HUES6 (cell line): ENCODE results near the gene RNF113A.
"Not testable (repeated sequence)": the region's sequence is repeated elsewhere in the genome, so short reads cannot be mapped to it uniquely, and the experiment has no call there.

Source experiments
- H3K27ac ChIP-seq: 2 replicates; pipeline ENCODE4 v1.7.0; 2013; ENCODE audit warnings: low read depth, mild to moderate bottlenecking, low read length, inconsistent platforms
- H3K27me3 ChIP-seq: 2 replicates; pipeline ENCODE4 v1.6.1; 2013; ENCODE audit warnings: low read length; ENCODE audit not compliant: control insufficient read depth, insufficient read depth
- H3K36me3 ChIP-seq: 2 replicates; pipeline ENCODE4 v1.6.1; 2013; ENCODE audit warnings: low read length; ENCODE audit not compliant: control insufficient read depth, insufficient read depth
- H3K4me1 ChIP-seq: 2 replicates; pipeline ENCODE4 v1.6.1; 2013; ENCODE audit warnings: low read length; ENCODE audit not compliant: control insufficient read depth, insufficient read depth
- H3K4me3 ChIP-seq: 2 replicates; pipeline ENCODE4 v1.5.1; 2013; ENCODE audit warnings: low read depth, low read length
- H3K9ac ChIP-seq: one replicate; pipeline ENCODE4 v1.6.1; 2013; ENCODE audit warnings: mild to moderate bottlenecking, low read length
- H3K9me3 ChIP-seq: 2 replicates; pipeline ENCODE4 v1.6.1; 2013; ENCODE audit warnings: low read depth, low read length; ENCODE audit not compliant: control insufficient read depth, insufficient read depth

The RNF113A gene

GRCh38 chrX:119826399-119826959 lies 45.1 kb downstream of the RNF113A start:
- no peaks in the 10 kb centered on the region for H3K4me1 ChIP-seq
- H3K27ac ChIP-seq: no peak overlapping the region
- peaks cover 22% of the 10 kb centered on the region for H3K36me3 ChIP-seq
- H3K9me3 ChIP-seq: no peaks in the 10 kb centered on the region; the same call in 1 of the 2 replicates
- H3K4me3 ChIP-seq: no peak overlapping the region
- no peaks in the 10 kb centered on the region for H3K27me3 ChIP-seq
- no peak overlapping the region for H3K9ac ChIP-seq

- H3K4me3 ChIP-seq, H3K9me3 ChIP-seq, H3K4me1 ChIP-seq, H3K27me3 ChIP-seq, H3K9ac ChIP-seq, H3K36me3 ChIP-seq, H3K27ac ChIP-seq: not testable (repeated sequence)
Measured at GRCh38 chrX:119824221-119824620, 47.3 kb downstream of the RNF113A start.

- H3K9me3 ChIP-seq, H3K9ac ChIP-seq, H3K36me3 ChIP-seq, H3K4me3 ChIP-seq, H3K4me1 ChIP-seq, H3K27me3 ChIP-seq, H3K27ac ChIP-seq: not testable (repeated sequence)
Measured at GRCh38 chrX:119821703-119822102, 49.8 kb downstream of the RNF113A start.
